Progenitor cell of endocrine pancreas (in vitro differentiated cells): ENCODE data around the gene DNM3. TPM values are rescaled to one million over a fixed set of nuclear protein-coding genes. Genes with fewer than 3 reads are reported as not detected.

Source experiments
- DNase-seq: peaks from one replicate; pipeline ENCODE4 v3.0.0; 2021; ENCODE audit warnings: low spot score; ENCODE audit not compliant: unreplicated experiment
- H3K27ac Mint-ChIP-seq: 2 replicates; pipeline ENCODE4 v1.8.0; 2021; ENCODE audit warnings: mild to moderate bottlenecking, moderate library complexity, mixed read lengths
- H3K27me3 Mint-ChIP-seq: 2 replicates; pipeline ENCODE4 v1.8.0; 2021; ENCODE audit warnings: mixed read lengths
- H3K36me3 Mint-ChIP-seq: 2 replicates; pipeline ENCODE4 v1.8.0; 2022; ENCODE audit warnings: mixed read lengths; ENCODE audit not compliant: insufficient read depth
- H3K4me1 Mint-ChIP-seq: 2 replicates; pipeline ENCODE4 v1.8.0; 2021; ENCODE audit warnings: low read depth, mixed read lengths
- H3K4me3 Mint-ChIP-seq: 2 replicates; pipeline ENCODE4 v1.8.0; 2021; ENCODE audit warnings: low read depth, mild to moderate bottlenecking, moderate library complexity, mixed read lengths
- H3K9me3 Mint-ChIP-seq: 2 replicates; pipeline ENCODE4 v1.8.0; 2021; ENCODE audit warnings: low read depth, mixed read lengths
- CTCF ChIP-seq: fragments of 200-600 bp; sonication (generic); IDR thresholded peaks from one replicate; pipeline ENCODE4 v1.5.0; 2021; ENCODE audit warnings: antibody characterized with exemption, mild to moderate bottlenecking; ENCODE audit not compliant: unreplicated experiment
- total RNA-seq: library from RNA; stranded (reverse); gene quantifications from 2 replicates; pipeline ENCODE4 v1.2.1, GENCODE V29; 2021

Gene DNM3
- total RNA-seq, 1 donor from 2014 or later, result 0.48 TPM

DNA sequence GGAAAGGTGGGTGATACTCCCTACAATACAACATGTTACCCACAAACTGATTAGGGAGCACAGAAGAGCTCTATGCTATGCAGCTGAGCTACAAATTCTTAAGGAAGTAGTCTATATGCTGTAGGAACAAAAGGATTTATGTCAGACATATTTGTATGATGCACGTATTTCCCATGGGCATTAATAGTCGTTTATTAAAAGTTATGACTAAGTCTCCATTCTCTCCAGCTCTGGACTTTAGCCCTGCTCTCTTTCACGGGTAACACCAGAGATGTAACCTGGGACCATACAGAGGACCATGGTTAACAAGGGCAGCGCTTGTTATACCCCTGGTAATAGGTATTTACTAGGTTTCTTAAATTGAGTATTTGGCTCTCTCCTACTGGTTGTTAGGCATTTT lies 411.0 kb downstream of the DNM3 start:
- no peaks in the 10 kb centered on the region for H3K4me1 Mint-ChIP-seq
- H3K9me3 Mint-ChIP-seq, result no peaks in the 10 kb centered on the region
- no peaks in the 10 kb centered on the region for H3K36me3 Mint-ChIP-seq
- DNase-seq, result no peak
- H3K27me3 Mint-ChIP-seq, result no peaks in the 10 kb centered on the region
- H3K27ac Mint-ChIP-seq, result no peak overlapping the region
- TF ChIP-seq CTCF, result no peak
- no peak overlapping the region for H3K4me3 Mint-ChIP-seq

DNA sequence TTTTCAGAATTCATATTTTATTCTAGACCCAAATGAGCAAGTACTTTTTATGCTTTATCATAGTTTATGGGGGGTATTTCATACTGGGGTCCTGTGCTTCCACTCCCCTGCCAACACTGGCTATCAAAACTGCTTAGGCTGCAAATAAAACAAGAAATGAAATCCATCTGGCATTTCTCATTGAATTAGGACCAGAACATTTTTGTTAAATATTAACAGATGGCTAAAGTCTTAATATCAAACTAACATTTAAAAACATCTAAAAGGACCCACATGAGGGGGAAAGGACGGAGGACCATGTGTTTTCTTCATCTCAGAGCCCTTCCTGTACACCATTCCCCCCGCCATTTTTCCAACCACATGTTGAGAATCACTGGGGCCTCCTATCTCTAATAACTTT lies 411.7 kb downstream of the DNM3 start:
- Mint-ChIP-seq H3K27me3 (no peaks in the 10 kb centered on the region), H3K4me1 (no peaks in the 10 kb centered on the region), H3K36me3 (no peaks in the 10 kb centered on the region), H3K4me3 (no peak overlapping the region), H3K9me3 (no peaks in the 10 kb centered on the region), H3K27ac (no peak overlapping the region)
- DNase-seq, result no peak
- no peak for TF ChIP-seq CTCF

DNA sequence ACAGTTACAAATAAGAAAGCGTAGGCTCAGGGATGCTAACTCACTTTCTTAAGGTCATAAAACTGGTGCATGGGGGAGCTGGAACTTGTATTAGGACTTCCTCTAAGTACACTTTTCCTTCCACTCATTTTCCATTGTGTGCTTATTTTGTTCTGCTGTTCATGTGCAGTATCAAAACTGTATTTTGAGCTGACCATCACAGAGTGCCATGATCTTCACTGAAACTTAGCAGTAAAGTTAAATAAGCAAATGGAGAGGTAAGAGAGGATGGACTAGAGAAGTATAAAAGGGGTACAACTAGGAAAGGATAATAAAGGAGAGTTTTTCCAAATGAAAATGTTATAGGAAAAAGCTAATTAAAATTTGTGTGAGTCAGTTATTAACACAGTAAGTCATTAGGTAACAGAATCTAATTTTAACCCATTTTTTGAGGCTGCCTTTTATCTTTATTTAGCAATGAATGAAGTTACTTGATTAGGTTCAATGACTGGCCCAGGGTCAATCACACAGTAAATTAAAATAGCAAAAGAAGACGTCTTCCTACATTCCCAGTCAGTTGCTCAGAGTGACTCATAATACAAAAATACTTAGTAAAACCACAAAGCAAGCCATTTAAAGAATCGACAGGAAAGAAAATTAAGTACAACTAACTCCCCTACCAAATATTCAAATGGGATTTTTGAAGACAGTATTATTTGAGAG lies 413.4 kb downstream of the DNM3 start:
- Mint-ChIP-seq H3K4me1 (no peaks in the 10 kb centered on the region), H3K27ac (no peak overlapping the region), H3K27me3 (no peaks in the 10 kb centered on the region), H3K9me3 (peaks cover 3% of the 10 kb centered on the region), H3K4me3 (no peak overlapping the region), H3K36me3 (no peaks in the 10 kb centered on the region)
- TF ChIP-seq CTCF, result no peak
- DNase-seq, result no peak

DNA sequence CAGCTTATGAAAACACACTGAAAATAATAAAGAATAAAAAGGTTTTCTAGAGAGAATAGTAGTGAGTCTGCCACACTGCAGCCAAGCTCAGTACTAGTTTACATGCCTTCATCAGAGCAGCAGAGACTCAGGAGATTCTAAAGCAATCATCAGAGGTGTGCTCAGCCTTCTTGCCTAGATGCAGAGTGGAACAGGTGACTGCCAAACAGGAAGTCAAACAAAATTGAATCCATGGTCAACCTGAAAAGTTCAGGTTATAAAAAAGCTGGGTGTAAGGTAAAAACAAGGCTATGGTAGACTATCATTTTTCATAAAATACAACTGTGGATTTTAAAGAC lies 413.9 kb downstream of the DNM3 start:
- Mint-ChIP-seq H3K27me3 (no peaks in the 10 kb centered on the region), H3K27ac (no peak overlapping the region), H3K4me1 (no peaks in the 10 kb centered on the region), H3K4me3 (no peak overlapping the region), H3K9me3 (peaks cover 8% of the 10 kb centered on the region), H3K36me3 (peaks cover 2% of the 10 kb centered on the region)
- TF ChIP-seq CTCF, result no peak
- no peak for DNase-seq

DNA sequence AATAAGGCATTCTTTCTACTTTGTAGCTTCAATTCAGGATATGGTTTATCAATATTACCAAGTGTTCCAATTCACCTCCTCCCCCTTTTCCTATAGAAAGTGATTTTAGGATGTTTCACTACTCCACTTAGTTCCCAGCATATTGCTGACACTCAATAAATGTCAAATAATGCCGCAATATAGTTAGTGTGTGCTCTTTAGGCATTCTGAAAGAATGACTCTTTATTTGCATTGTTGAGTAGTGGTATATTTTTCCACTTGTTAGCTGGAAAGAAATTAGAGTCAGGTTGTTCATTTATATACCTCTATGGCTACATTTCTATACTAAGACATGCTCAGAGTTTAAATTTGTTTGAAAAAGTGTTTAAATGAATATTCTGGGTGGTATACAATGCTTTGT lies 424.6 kb downstream of the DNM3 start:
- H3K36me3 Mint-ChIP-seq, result peaks cover 3% of the 10 kb centered on the region
- H3K27me3 Mint-ChIP-seq, result no peaks in the 10 kb centered on the region
- no peak for DNase-seq
- H3K4me1 Mint-ChIP-seq, result peaks cover 49% of the 10 kb centered on the region
- TF ChIP-seq CTCF, result no peak
- H3K9me3 Mint-ChIP-seq, result peaks cover 10% of the 10 kb centered on the region
- H3K27ac Mint-ChIP-seq, result no peak overlapping the region
- no peak overlapping the region for H3K4me3 Mint-ChIP-seq
